ENCODE measurements around the gene FMN2.

DNA sequence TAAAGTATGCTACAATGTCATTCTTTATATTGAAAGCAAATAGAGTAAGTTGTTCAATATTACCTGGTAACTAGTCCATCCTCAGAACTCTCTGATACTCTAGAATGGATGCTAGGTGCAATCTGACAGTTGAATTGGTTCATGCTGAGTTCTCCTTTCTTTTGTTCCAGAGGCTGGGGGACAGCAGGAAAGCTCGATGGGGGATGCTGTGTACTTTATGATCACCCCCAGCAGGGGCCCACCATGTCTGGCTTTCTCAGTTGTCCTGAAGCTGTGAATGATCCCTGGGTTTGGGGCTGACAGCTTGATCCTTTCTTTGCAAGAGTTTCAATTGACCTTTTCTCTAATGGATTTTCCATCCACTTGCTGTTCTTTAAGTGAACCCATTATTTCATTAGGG lies 22.5 kb downstream of the FMN2 start:
- TF ChIP-seq POLR2A (IDR thresholded peaks at IDR 0.05; ENCODE audit: low read depth, low read length) (no peak), POLR2AphosphoS5 (IDR thresholded peaks at IDR 0.05; ENCODE audit: low read depth, low read length) (no peak), TAF1 (IDR thresholded peaks at IDR 0.05; ENCODE audit: low read depth, low read length) (no peak), PAX5 (IDR thresholded peaks at IDR 0.05; ENCODE audit: insufficient read depth, low read length, severe bottlenecking) (no peak), POU2F2 (IDR thresholded peaks at IDR 0.05; ENCODE audit: low read depth, low read length) (no peak)

Data from GM12891 (cell line).